Panc1 (cell line): Measurements from ENCODE around the gene ERCC6L. TPM values are rescaled to one million over a fixed set of nuclear protein-coding genes. Genes with fewer than 3 reads are reported as not detected.

Experiments
- ATAC-seq: fragments of 200-7000 bp; cut with Tn5 transposase; 2 replicates; pipeline ENCODE4 v1.9.1; 2020; ENCODE audit warnings: mild to moderate bottlenecking, moderate library complexity
- BruUV-seq: library from RNA; stranded (reverse); fragments of 400-500 nt; replicated peaks from 2 replicates; lab custom pipeline; 2021; lab: Mats Ljungman, UMichigan
- CTCF ChIA-PET: fragments of 300-600 bp; sonication (Branson Sonifier 250); formaldehyde crosslinking; loops from one replicate; lab custom pipeline; 2022; ENCODE audit warnings: antibody characterized with exemption; lab: Charles Lee
- POLR2A ChIA-PET: fragments of 300-600 bp; sonication (Branson Sonifier 250); formaldehyde crosslinking; loops from one replicate; lab custom pipeline; 2022; ENCODE audit warnings: antibody characterized with exemption; lab: Charles Lee
- DNase-seq: peaks from one replicate; pipeline ENCODE4 v3.0.0-alpha.2; 2010; ENCODE audit warnings: low read depth, low spot score
- H3K27ac ChIP-seq: 2 replicates; pipeline ENCODE4 v1.5.1; 2011; ENCODE audit warnings: mild to moderate bottlenecking, low read length, inconsistent platforms
- H3K27me3 ChIP-seq: fragments of 200-500 bp; sonication (Bioruptor generic); 2 replicates; pipeline ENCODE4 v1.6.0; 2014; ENCODE audit warnings: low read length, inconsistent platforms; ENCODE audit not compliant: control insufficient read depth, insufficient read depth
- H3K36me3 ChIP-seq: fragments of 200-500 bp; sonication (Bioruptor generic); 2 replicates; pipeline ENCODE4 v1.5.1; 2014; ENCODE audit warnings: inconsistent platforms, mild to moderate bottlenecking, low read length, moderate library complexity; ENCODE audit not compliant: control insufficient read depth, insufficient read depth
- H3K4me1 ChIP-seq: 2 replicates; pipeline ENCODE4 v1.5.1; 2011; ENCODE audit warnings: inconsistent platforms, mild to moderate bottlenecking, low read length, moderate library complexity; ENCODE audit not compliant: control insufficient read depth, insufficient read depth
- H3K4me3 ChIP-seq, 2 experiments: 2 replicates each; pipeline ENCODE4 v1.5.1; 2011 to 2012; ENCODE audit warnings: low read depth in 2 of 2, low read length in 2 of 2, mild to moderate bottlenecking in 2 of 2, inconsistent platforms in 1 of 2, moderate library complexity in 1 of 2
- H3K9me3 ChIP-seq: fragments of 200-500 bp; sonication (Bioruptor generic); 2 replicates; pipeline ENCODE4 v1.5.1; 2014; ENCODE audit warnings: low read depth, mild to moderate bottlenecking, inconsistent platforms, low read length, moderate library complexity; ENCODE audit not compliant: control insufficient read depth, insufficient read depth
- POLR2AphosphoS5 ChIP-seq: IDR thresholded peaks from 2 replicates; pipeline ENCODE4 v1.6.1; 2012; ENCODE audit warnings: mild to moderate bottlenecking, low read depth, low read length, moderate library complexity
- SIN3A ChIP-seq: IDR thresholded peaks from 2 replicates; pipeline ENCODE4 v1.6.1; 2012; ENCODE audit warnings: low read depth, mild to moderate bottlenecking, low read length, moderate library complexity, borderline replicate concordance; ENCODE audit not compliant: insufficient read depth
- TCF7L2 ChIP-seq: IDR thresholded peaks from 2 replicates; pipeline ENCODE4 v1.6.1; 2011; ENCODE audit warnings: mild to moderate bottlenecking, low read depth, low read length, inconsistent platforms
- in situ Hi-C: cut with HindIII; loops from 2 replicates; pipeline ENCODE4 v1.10.0; 2016; ENCODE audit warnings: low sequenced_read_pairs, low pct_unique_long_range_greater_than_20kb
- intact Hi-C: fragments of 100-400 bp; cut with micrococcal nuclease; formaldehyde crosslinking; loops from one replicate; pipeline ENCODE4 v1.10.0; 2022; ENCODE audit not compliant: unreplicated experiment
- total RNA-seq: library from RNA; stranded (reverse); gene quantifications from one replicate; pipeline ENCODE4 v1.2.1, GENCODE V29; 2021; ENCODE audit not compliant: unreplicated experiment
- TF ChIP-seq, protein P1 (sequence below), 2 experiments: IDR thresholded peaks; 2 replicates each; pipeline ENCODE4 v1.6.1; 2011 to 2012; ENCODE audit warnings: low read depth in 2 of 2, control low read depth in 1 of 2, low read length in 1 of 2, mild to moderate bottlenecking in 1 of 2, moderate library complexity in 1 of 2; ENCODE audit not compliant: insufficient read depth in 1 of 2
- TF ChIP-seq, protein P2 (sequence below): fragments of 450-650 bp; IDR thresholded peaks from 2 replicates; pipeline ENCODE4 v1.5.1; 2017; ENCODE audit warnings: mild to moderate bottlenecking

ERCC6L gene
- total RNA-seq, 1 experiment from 2014 or later, result 17.3 TPM

DNA sequence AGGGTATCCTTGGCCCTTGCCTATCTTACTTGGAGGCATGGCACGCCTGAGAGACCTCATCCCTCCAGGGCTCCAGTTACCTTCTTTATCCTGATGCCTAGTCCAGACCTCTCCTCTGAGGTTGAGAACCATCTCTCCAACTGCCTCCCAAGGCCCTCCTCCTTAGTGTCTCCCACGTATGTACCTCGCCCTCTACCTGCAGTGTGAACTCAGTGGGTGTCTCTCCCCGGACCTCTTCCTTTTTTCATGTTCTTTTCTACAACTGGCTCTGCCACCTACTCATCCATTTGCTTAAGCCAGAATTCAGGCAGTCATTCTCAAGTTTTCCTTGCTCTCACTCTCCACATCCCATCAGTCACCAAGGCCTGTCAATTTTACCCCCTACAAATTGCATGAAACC is 21.6 kb upstream of the ERCC6L start:
- no peak overlapping the region for H3K4me3 ChIP-seq
- CTCF ChIA-PET, result no interaction called here
- intact Hi-C loops (no loop called here), in situ Hi-C loops (no loop called here)
- POLR2A ChIA-PET, result no interaction called here
- DNase-seq (no peak), ATAC-seq (no peak)
- H3K4me1 ChIP-seq, result peaks cover 5% of the 10 kb centered on the region
- no peaks in the 10 kb centered on the region for H3K27me3 ChIP-seq
- TF ChIP-seq, protein P1, sequence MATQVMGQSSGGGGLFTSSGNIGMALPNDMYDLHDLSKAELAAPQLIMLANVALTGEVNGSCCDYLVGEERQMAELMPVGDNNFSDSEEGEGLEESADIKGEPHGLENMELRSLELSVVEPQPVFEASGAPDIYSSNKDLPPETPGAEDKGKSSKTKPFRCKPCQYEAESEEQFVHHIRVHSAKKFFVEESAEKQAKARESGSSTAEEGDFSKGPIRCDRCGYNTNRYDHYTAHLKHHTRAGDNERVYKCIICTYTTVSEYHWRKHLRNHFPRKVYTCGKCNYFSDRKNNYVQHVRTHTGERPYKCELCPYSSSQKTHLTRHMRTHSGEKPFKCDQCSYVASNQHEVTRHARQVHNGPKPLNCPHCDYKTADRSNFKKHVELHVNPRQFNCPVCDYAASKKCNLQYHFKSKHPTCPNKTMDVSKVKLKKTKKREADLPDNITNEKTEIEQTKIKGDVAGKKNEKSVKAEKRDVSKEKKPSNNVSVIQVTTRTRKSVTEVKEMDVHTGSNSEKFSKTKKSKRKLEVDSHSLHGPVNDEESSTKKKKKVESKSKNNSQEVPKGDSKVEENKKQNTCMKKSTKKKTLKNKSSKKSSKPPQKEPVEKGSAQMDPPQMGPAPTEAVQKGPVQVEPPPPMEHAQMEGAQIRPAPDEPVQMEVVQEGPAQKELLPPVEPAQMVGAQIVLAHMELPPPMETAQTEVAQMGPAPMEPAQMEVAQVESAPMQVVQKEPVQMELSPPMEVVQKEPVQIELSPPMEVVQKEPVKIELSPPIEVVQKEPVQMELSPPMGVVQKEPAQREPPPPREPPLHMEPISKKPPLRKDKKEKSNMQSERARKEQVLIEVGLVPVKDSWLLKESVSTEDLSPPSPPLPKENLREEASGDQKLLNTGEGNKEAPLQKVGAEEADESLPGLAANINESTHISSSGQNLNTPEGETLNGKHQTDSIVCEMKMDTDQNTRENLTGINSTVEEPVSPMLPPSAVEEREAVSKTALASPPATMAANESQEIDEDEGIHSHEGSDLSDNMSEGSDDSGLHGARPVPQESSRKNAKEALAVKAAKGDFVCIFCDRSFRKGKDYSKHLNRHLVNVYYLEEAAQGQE (IDR thresholded peaks at IDR 0.05; ENCODE audit: insufficient read depth in 1 of 2, low read depth in 2 of 2, low read length in 1 of 2), result no peak
- TF ChIP-seq, protein P2, sequence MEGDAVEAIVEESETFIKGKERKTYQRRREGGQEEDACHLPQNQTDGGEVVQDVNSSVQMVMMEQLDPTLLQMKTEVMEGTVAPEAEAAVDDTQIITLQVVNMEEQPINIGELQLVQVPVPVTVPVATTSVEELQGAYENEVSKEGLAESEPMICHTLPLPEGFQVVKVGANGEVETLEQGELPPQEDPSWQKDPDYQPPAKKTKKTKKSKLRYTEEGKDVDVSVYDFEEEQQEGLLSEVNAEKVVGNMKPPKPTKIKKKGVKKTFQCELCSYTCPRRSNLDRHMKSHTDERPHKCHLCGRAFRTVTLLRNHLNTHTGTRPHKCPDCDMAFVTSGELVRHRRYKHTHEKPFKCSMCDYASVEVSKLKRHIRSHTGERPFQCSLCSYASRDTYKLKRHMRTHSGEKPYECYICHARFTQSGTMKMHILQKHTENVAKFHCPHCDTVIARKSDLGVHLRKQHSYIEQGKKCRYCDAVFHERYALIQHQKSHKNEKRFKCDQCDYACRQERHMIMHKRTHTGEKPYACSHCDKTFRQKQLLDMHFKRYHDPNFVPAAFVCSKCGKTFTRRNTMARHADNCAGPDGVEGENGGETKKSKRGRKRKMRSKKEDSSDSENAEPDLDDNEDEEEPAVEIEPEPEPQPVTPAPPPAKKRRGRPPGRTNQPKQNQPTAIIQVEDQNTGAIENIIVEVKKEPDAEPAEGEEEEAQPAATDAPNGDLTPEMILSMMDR, result no peak
- TF ChIP-seq SIN3A (no peak), TCF7L2 (no peak), POLR2AphosphoS5 (no peak)
- BruUV-seq, result no TSS peak
- no peak overlapping the region for H3K27ac ChIP-seq
- no peaks in the 10 kb centered on the region for H3K9me3 ChIP-seq
- H3K36me3 ChIP-seq, result no peaks in the 10 kb centered on the region

DNA sequence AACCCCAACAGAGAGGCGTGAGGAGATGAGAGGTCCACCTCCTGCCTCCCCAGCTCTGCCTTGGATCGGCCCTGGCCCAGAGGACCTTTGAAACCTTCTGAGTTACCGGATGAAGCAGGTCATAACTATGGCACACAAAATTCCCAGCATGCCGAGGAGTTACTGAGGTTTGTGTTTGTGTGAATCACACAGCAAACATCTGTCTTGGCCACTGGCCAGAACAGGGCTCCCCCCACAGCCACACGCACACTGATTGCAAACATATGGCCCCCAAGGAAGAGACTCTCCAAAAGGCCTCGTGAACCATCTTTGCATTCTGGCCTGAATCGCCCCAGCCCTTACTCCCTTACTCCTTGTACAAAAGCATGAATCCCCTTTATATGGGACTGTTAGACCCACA is 19.3 kb upstream of the ERCC6L start:
- H3K9me3 ChIP-seq, result no peaks in the 10 kb centered on the region
- H3K36me3 ChIP-seq, result no peaks in the 10 kb centered on the region
- H3K4me1 ChIP-seq, result peaks cover 5% of the 10 kb centered on the region
- H3K27me3 ChIP-seq, result no peaks in the 10 kb centered on the region
- ATAC-seq (peak; percentile 67), DNase-seq (no peak)
- ChIA-PET POLR2A (interaction anchor here (0.5 kb wide), 1 partner anchor 76 kb away, joined by 4 read pairs; no protein-coding TSS in a partner anchor), CTCF (interaction anchor here (1.3 kb wide), 1 partner anchor 19 kb away, joined by 3 read pairs; the partner anchor contains the start of gene RPS4X)
- TF ChIP-seq TCF7L2, result no peak
- TF ChIP-seq, protein P2, result no peak
- no peak for TF ChIP-seq SIN3A
- TF ChIP-seq POLR2AphosphoS5, result no peak
- TF ChIP-seq, protein P1 (IDR thresholded peaks at IDR 0.05; ENCODE audit: insufficient read depth in 1 of 2, low read depth in 2 of 2, low read length in 1 of 2), result no peak
- in situ Hi-C loops (no loop called here), intact Hi-C loops (no loop called here)
- H3K27ac ChIP-seq, result no peak overlapping the region
- H3K4me3 ChIP-seq, result no peak overlapping the region
- BruUV-seq, result no TSS peak
